Neural progenitor cell (in vitro differentiated cells): ENCODE measurements around the gene CFAP97D1.

Experiments
- EZH2 ChIP-seq: fragments of 200-600 bp; sonication (generic); IDR thresholded peaks from 2 replicates; pipeline ENCODE4 v1.6.1; 2017; ENCODE audit warnings: antibody characterized with exemption, mild to moderate bottlenecking, moderate library complexity
- EZH2phosphoT487 ChIP-seq: fragments of 200-600 bp; sonication (generic); IDR thresholded peaks from 2 replicates; pipeline ENCODE4 v1.6.1; 2017; ENCODE audit warnings: antibody characterized with exemption
- TF ChIP-seq, protein P1 (sequence below): fragments of 200-600 bp; sonication (generic); IDR thresholded peaks from 2 replicates; pipeline ENCODE4 v1.5.1; 2017; ENCODE audit warnings: antibody characterized with exemption, mild to moderate bottlenecking

DNA sequence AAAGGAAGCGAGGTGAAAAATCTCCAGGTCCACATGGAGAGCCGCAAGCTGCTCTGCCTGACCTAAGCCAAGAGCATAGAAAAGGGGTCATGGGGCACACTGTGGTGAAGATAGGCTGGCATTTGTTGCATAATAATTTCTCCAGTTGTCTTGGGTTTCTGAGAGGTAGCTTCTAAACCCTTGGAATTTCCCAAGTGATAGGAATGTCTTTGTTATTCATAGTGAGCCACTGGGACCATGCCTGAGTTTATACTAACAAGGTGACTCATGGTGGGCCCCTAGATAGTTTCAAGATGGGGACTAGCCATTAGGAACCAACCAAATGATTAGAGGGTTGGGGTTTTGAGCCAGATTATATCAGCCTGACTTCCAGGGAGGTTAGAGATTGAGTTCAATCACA lies 47.3 kb upstream of the CFAP97D1 start:
- TF ChIP-seq, protein P1, sequence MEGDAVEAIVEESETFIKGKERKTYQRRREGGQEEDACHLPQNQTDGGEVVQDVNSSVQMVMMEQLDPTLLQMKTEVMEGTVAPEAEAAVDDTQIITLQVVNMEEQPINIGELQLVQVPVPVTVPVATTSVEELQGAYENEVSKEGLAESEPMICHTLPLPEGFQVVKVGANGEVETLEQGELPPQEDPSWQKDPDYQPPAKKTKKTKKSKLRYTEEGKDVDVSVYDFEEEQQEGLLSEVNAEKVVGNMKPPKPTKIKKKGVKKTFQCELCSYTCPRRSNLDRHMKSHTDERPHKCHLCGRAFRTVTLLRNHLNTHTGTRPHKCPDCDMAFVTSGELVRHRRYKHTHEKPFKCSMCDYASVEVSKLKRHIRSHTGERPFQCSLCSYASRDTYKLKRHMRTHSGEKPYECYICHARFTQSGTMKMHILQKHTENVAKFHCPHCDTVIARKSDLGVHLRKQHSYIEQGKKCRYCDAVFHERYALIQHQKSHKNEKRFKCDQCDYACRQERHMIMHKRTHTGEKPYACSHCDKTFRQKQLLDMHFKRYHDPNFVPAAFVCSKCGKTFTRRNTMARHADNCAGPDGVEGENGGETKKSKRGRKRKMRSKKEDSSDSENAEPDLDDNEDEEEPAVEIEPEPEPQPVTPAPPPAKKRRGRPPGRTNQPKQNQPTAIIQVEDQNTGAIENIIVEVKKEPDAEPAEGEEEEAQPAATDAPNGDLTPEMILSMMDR: no peak
- TF ChIP-seq EZH2 (no peak), EZH2phosphoT487 (no peak)
